Fibroblast of lung (primary cell): ENCODE data around the gene MBD4. TPM values are rescaled to one million over a fixed set of nuclear protein-coding genes. Genes with fewer than 3 reads are reported as not detected.

Source experiments
- DNase-seq, 2 donors: peaks; one replicate each; pipeline versions ENCODE4 v3.0.0 to v3.0.0-alpha.2; 2010; ENCODE audit warnings: low read depth in 2 of 2
- H2AFZ ChIP-seq: 2 replicates; pipeline ENCODE4 v1.5.1; 2012; ENCODE audit warnings: low read length, control low read depth, inconsistent platforms
- H3K27ac ChIP-seq: 2 replicates; pipeline ENCODE4 v1.5.1; 2011; ENCODE audit warnings: low read length, control low read depth; ENCODE audit not compliant: insufficient read depth
- H3K27me3 ChIP-seq: 2 replicates; pipeline ENCODE4 v1.5.1; 2011; ENCODE audit warnings: mild to moderate bottlenecking, low read length; ENCODE audit not compliant: control insufficient read depth, insufficient read depth
- H3K36me3 ChIP-seq: 2 replicates; pipeline ENCODE4 v1.5.1; 2011; ENCODE audit warnings: low read length; ENCODE audit not compliant: control insufficient read depth, insufficient read depth
- H3K4me1 ChIP-seq: 2 replicates; pipeline ENCODE4 v1.5.1; 2011; ENCODE audit warnings: low read length; ENCODE audit not compliant: control insufficient read depth, insufficient read depth; ENCODE audit errors: extremely low read depth
- H3K4me2 ChIP-seq: 2 replicates; pipeline ENCODE4 v1.5.1; 2011; ENCODE audit warnings: low read length, control low read depth; ENCODE audit not compliant: insufficient read depth; ENCODE audit errors: extremely low read depth
- H3K4me3 ChIP-seq, 4 experiments: fragments of 200-600 bp in 1 of 4; sonication (generic) in 1 of 4; replicated peaks in 1 of 4; 2 replicates each; pipeline ENCODE4 v1.5.1; 2011 to 2016; ENCODE audit warnings: low read length in 4 of 4, low read depth in 3 of 4, mild to moderate bottlenecking in 3 of 4, control low read depth in 2 of 4, inconsistent platforms in 1 of 4, mixed read lengths in 1 of 4; ENCODE audit not compliant: insufficient read depth in 1 of 4; ENCODE audit errors: control extremely low read depth in 1 of 4
- H3K79me2 ChIP-seq: 2 replicates; pipeline ENCODE4 v1.5.1; 2012; ENCODE audit warnings: mild to moderate bottlenecking, low read length, inconsistent platforms; ENCODE audit not compliant: control insufficient read depth, insufficient read depth
- H3K9ac ChIP-seq: 2 replicates; pipeline ENCODE4 v1.5.1; 2011; ENCODE audit warnings: mild to moderate bottlenecking, low read length, control low read depth; ENCODE audit not compliant: insufficient read depth
- H3K9me3 ChIP-seq: 2 replicates; pipeline ENCODE4 v1.5.1; 2012; ENCODE audit warnings: low read depth, low read length; ENCODE audit not compliant: control insufficient read depth, insufficient read depth
- H4K20me1 ChIP-seq: 2 replicates; pipeline ENCODE4 v1.5.1; 2011; ENCODE audit warnings: low read length; ENCODE audit not compliant: control insufficient read depth, insufficient read depth; ENCODE audit errors: extremely low read depth
- EZH2 ChIP-seq: IDR thresholded peaks from 2 replicates; pipeline ENCODE4 v1.5.1; 2012; ENCODE audit warnings: low read length, control low read depth, mild to moderate bottlenecking; ENCODE audit errors: missing control alignments
- polyA plus RNA-seq, 2 donors: library from polyadenylated mRNA; depleted of rRNA in 1 of 2; stranded (reverse) in 1 of 2; unstranded in 1 of 2; fragments of >200 nt; gene quantifications; 2 replicates each; pipeline ENCODE4 v1.2.1, GENCODE V29; 2011 to 2012; ENCODE audit warnings: missing spikeins in 1 of 2
- total RNA-seq: library from RNA; depleted of rRNA; stranded (reverse); fragments of >200 nt; gene quantifications from 2 replicates; pipeline ENCODE4 v1.2.1, GENCODE V29; 2014
- TF ChIP-seq, protein P1 (sequence below), 2 donors: IDR thresholded peaks in 1 of 2; conservative IDR thresholded peaks in 1 of 2; 1 replicate in 1 of 2; 2 replicates in 1 of 2; pipeline ENCODE4 v1.5.1; 2011 to 2012; ENCODE audit warnings: low read length in 2 of 2, control low read depth in 1 of 2, inconsistent platforms in 1 of 2, low read depth in 1 of 2, mild to moderate bottlenecking in 1 of 2

Gene MBD4
- total and polyA plus RNA-seq, 2 donors (not counting 1 experiment from before 2014, with no cell fraction given): 27.4 to 35.5 TPM

GRCh38 chr3:129461022-129461421 lies 21.3 kb upstream of the MBD4 start:
- DNase-seq: peak; percentile 55 to 72
- H4K20me1 ChIP-seq: no peaks in the 10 kb centered on the region
- H3K27ac ChIP-seq: no peak overlapping the region

GRCh38 chr3:129460572-129460971 lies 20.8 kb upstream of the MBD4 start:
- H3K4me1 ChIP-seq: peaks cover 4% of the 10 kb centered on the region
- H3K79me2 ChIP-seq: no peaks in the 10 kb centered on the region
- H2AFZ ChIP-seq: no peak overlapping the region
- H3K9ac ChIP-seq: no peak overlapping the region
- no peaks in the 10 kb centered on the region for H4K20me1 ChIP-seq
- H3K27me3 ChIP-seq: no peaks in the 10 kb centered on the region
- H3K4me2 ChIP-seq: peak overlapping the region; percentile 15
- H3K36me3 ChIP-seq: peaks cover 1% of the 10 kb centered on the region
- TF ChIP-seq, protein P1, sequence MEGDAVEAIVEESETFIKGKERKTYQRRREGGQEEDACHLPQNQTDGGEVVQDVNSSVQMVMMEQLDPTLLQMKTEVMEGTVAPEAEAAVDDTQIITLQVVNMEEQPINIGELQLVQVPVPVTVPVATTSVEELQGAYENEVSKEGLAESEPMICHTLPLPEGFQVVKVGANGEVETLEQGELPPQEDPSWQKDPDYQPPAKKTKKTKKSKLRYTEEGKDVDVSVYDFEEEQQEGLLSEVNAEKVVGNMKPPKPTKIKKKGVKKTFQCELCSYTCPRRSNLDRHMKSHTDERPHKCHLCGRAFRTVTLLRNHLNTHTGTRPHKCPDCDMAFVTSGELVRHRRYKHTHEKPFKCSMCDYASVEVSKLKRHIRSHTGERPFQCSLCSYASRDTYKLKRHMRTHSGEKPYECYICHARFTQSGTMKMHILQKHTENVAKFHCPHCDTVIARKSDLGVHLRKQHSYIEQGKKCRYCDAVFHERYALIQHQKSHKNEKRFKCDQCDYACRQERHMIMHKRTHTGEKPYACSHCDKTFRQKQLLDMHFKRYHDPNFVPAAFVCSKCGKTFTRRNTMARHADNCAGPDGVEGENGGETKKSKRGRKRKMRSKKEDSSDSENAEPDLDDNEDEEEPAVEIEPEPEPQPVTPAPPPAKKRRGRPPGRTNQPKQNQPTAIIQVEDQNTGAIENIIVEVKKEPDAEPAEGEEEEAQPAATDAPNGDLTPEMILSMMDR (conservative IDR thresholded peaks at IDR 0.05 in 1 of 2, IDR thresholded peaks at IDR 0.05 in 1 of 2; ENCODE audit: low read depth in 1 of 2, low read length in 2 of 2): no peak
- no peak for TF ChIP-seq EZH2
- no peak overlapping the region for H3K27ac ChIP-seq
- DNase-seq: no peak
- H3K9me3 ChIP-seq: no peaks in the 10 kb centered on the region
- no peak overlapping the region for H3K4me3 ChIP-seq

More at GRCh38 chr3:129461022-129461421, 21.3 kb upstream of the MBD4 start:
- H3K9ac ChIP-seq: no peak overlapping the region
- no peak overlapping the region for H2AFZ ChIP-seq
- TF ChIP-seq, protein P1 (conservative IDR thresholded peaks at IDR 0.05 in 1 of 2, IDR thresholded peaks at IDR 0.05 in 1 of 2; ENCODE audit: low read depth in 1 of 2, low read length in 2 of 2): no peak
- TF ChIP-seq EZH2: no peak
- no peaks in the 10 kb centered on the region for H3K27me3 ChIP-seq
- peaks cover 1% of the 10 kb centered on the region for H3K36me3 ChIP-seq
- peaks cover 4% of the 10 kb centered on the region for H3K4me1 ChIP-seq
- no peaks in the 10 kb centered on the region for H3K9me3 ChIP-seq
- no peaks in the 10 kb centered on the region for H3K79me2 ChIP-seq
- H3K4me2 ChIP-seq: peak overlapping the region; percentile 15
- no peak overlapping the region for H3K4me3 ChIP-seq

DNA sequence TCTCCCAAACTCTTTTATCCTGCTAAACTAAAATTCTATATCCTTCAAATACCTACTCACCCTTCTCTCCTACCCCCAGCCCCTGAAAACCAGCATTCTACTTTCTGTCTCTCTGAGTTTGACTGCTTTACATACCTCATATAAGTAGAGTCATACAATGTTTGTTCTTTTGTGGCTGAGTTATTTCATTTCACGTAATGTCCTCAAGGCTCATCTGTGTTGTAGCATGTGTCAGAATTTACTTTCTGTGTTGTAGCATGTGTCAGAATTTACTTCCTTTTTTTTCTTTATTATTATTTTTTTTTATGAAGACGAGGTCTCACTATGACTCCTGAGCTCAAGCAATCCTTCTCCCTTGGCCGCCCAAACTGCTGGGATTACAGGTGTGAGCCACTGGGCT lies 20.4 kb upstream of the MBD4 start:
- Histone ChIP-seq H3K27me3 (no peaks in the 10 kb centered on the region), H3K79me2 (no peaks in the 10 kb centered on the region), H4K20me1 (no peaks in the 10 kb centered on the region), H3K4me3 (no peak overlapping the region), H3K9me3 (no peaks in the 10 kb centered on the region), H3K36me3 (peaks cover 1% of the 10 kb centered on the region), H3K9ac (no peak overlapping the region), H3K4me1 (peaks cover 4% of the 10 kb centered on the region), H3K4me2 (no peak overlapping the region), H3K27ac (no peak overlapping the region), H2AFZ (no peak overlapping the region)
- no peak for DNase-seq
- no peak for TF ChIP-seq EZH2
- TF ChIP-seq, protein P1 (conservative IDR thresholded peaks at IDR 0.05 in 1 of 2, IDR thresholded peaks at IDR 0.05 in 1 of 2; ENCODE audit: low read depth in 1 of 2, low read length in 2 of 2): no peak
